H1 (cell line): ENCODE measurements around the gene DNLZ. TPM values are rescaled to one million over a fixed set of nuclear protein-coding genes. Genes with fewer than 3 reads are reported as not detected.

Experiments used
- CTCF ChIA-PET: fragments of 300-600 bp; sonication (Branson Sonifier 250); formaldehyde crosslinking; loops from one replicate; lab custom pipeline; 2021; ENCODE audit not compliant: partially characterized antibody; lab: Charles Lee
- POLR2A ChIA-PET: fragments of 300-600 bp; sonication (Branson Sonifier 250); formaldehyde crosslinking; loops from one replicate; lab custom pipeline; 2021; ENCODE audit warnings: inconsistent platforms; ENCODE audit not compliant: partially characterized antibody; lab: Charles Lee
- DNase-seq, 2 experiments: peaks; one replicate each; pipeline versions ENCODE4 v3.0.0 to v3.0.0-alpha.2; 2010 to 2022; ENCODE audit warnings: low spot score in 2 of 2, low read depth in 1 of 2, mixed read lengths in 1 of 2
- FAIRE-seq: peaks from 2 replicates; lab custom pipeline; 2011; peaks lifted over from hg19 to GRCh38; lab: Jason Lieb, UNC
- H2AFZ ChIP-seq: 2 replicates; pipeline ENCODE4 v1.8.1; 2012; ENCODE audit warnings: low read length, inconsistent platforms
- H2AK5ac ChIP-seq: 2 replicates; pipeline ENCODE4 v1.6.1; 2013; ENCODE audit warnings: low read depth, low read length
- H2BK120ac ChIP-seq: replicated peaks from 2 replicates; pipeline ENCODE3; 2013; ENCODE audit warnings: low read depth, low read length, inconsistent platforms
- H2BK12ac ChIP-seq: 2 replicates; pipeline ENCODE4 v1.6.1; 2013; ENCODE audit warnings: low read depth, low read length
- H2BK15ac ChIP-seq: 2 replicates; pipeline ENCODE4 v1.6.1; 2013; ENCODE audit warnings: low read length
- H2BK20ac ChIP-seq: 2 replicates; pipeline ENCODE4 v1.6.1; 2013; ENCODE audit warnings: low read length
- H2BK5ac ChIP-seq: 2 replicates; pipeline ENCODE4 v1.6.1; 2013; ENCODE audit warnings: low read depth, low read length
- H3K14ac ChIP-seq: 2 replicates; pipeline ENCODE4 v1.6.1; 2013; ENCODE audit warnings: inconsistent platforms; ENCODE audit not compliant: insufficient read length
- H3K18ac ChIP-seq: 2 replicates; pipeline ENCODE4 v1.6.1; 2013; ENCODE audit warnings: low read length; ENCODE audit errors: extremely low read depth
- H3K23ac ChIP-seq: 2 replicates; pipeline ENCODE4 v1.6.1; 2013; ENCODE audit warnings: inconsistent platforms; ENCODE audit not compliant: insufficient read length
- H3K23me2 ChIP-seq: 2 replicates; pipeline ENCODE4 v1.6.1; 2013; ENCODE audit warnings: low read depth, low read length
- H3K27ac ChIP-seq: 2 replicates; pipeline ENCODE4 v1.6.1; 2011; ENCODE audit warnings: low read depth, low read length, inconsistent platforms
- H3K27me3 ChIP-seq, 4 experiments: replicated peaks in 1 of 4; 1 replicate in 1 of 4; 2 replicates in 3 of 4; pipeline versions ENCODE4 v1.6.1 to v1.8.1; 2011 to 2013; ENCODE audit warnings: low read length in 3 of 4, mild to moderate bottlenecking in 3 of 4, inconsistent platforms in 2 of 4, mixed read lengths in 2 of 4, moderate library complexity in 1 of 4; ENCODE audit not compliant: control insufficient read depth in 3 of 4, insufficient read depth in 3 of 4; ENCODE audit errors: extremely low read depth in 1 of 4
- H3K36me3 ChIP-seq, 4 experiments: 2 replicates each; pipeline versions ENCODE4 v1.6.1 to v1.8.1; 2011 to 2013; ENCODE audit warnings: mild to moderate bottlenecking in 4 of 4, low read length in 3 of 4, moderate library complexity in 2 of 4, control low read depth in 1 of 4, inconsistent platforms in 1 of 4; ENCODE audit not compliant: insufficient read depth in 4 of 4, control insufficient read depth in 2 of 4
- H3K4ac ChIP-seq: replicated peaks from 2 replicates; pipeline ENCODE3; 2013; ENCODE audit warnings: low read length, low read depth, mixed read lengths, inconsistent platforms; ENCODE audit not compliant: insufficient read length
- H3K4me1 ChIP-seq, 4 experiments: replicated peaks in 1 of 4; 1 replicate in 1 of 4; 2 replicates in 3 of 4; pipeline versions ENCODE4 v1.6.1 to v1.8.1; 2011 to 2013; ENCODE audit warnings: low read length in 3 of 4, inconsistent platforms in 2 of 4, mixed read lengths in 1 of 4; ENCODE audit not compliant: insufficient read depth in 4 of 4, control insufficient read depth in 3 of 4
- H3K4me2 ChIP-seq, 2 experiments: 2 replicates each; pipeline versions ENCODE4 v1.6.1 to v1.8.1; 2011 to 2013; ENCODE audit warnings: low read depth in 2 of 2, low read length in 2 of 2, control low read depth in 1 of 2, inconsistent platforms in 1 of 2, mild to moderate bottlenecking in 1 of 2; ENCODE audit not compliant: insufficient read depth in 1 of 2
- H3K4me3 ChIP-seq, 4 experiments: fragments of 200-600, 300-600 bp in 1 of 4; sonication (generic), shearing (Covaris generic), sonication (Bioruptor Twin) in 1 of 4; 2 replicates each; pipeline versions ENCODE4 v1.5.1 to v1.8.1; 2011 to 2016; ENCODE audit warnings: low read length in 4 of 4, low read depth in 3 of 4, control low read depth in 2 of 4, inconsistent platforms in 2 of 4, mild to moderate bottlenecking in 2 of 4, mixed read lengths in 1 of 4, moderate library complexity in 1 of 4; ENCODE audit not compliant: insufficient read depth in 2 of 4; ENCODE audit errors: extremely low read depth in 1 of 4
- H3K56ac ChIP-seq: replicated peaks from 2 replicates; pipeline ENCODE3; 2013; ENCODE audit warnings: low read depth, mild to moderate bottlenecking, mixed read lengths, low read length, inconsistent platforms; ENCODE audit not compliant: insufficient read length
- H3K79me1 ChIP-seq: 2 replicates; pipeline ENCODE4 v1.6.1; 2013; ENCODE audit warnings: low read depth, low read length, control low read depth
- H3K79me2 ChIP-seq, 2 experiments: 2 replicates each; pipeline versions ENCODE4 v1.6.1 to v1.8.1; 2012 to 2013; ENCODE audit warnings: low read length in 2 of 2, mild to moderate bottlenecking in 2 of 2, inconsistent platforms in 1 of 2; ENCODE audit not compliant: insufficient read depth in 2 of 2, control insufficient read depth in 1 of 2
- H3K9ac ChIP-seq, 4 experiments: replicated peaks in 1 of 4; 1 replicate in 1 of 4; 2 replicates in 3 of 4; pipeline versions ENCODE4 v1.6.1 to v1.8.1; 2011 to 2013; ENCODE audit warnings: low read depth in 3 of 4, low read length in 3 of 4, control low read depth in 2 of 4, mild to moderate bottlenecking in 2 of 4, moderate library complexity in 2 of 4, inconsistent platforms in 1 of 4; ENCODE audit errors: extremely low read depth in 1 of 4
- H3K9me3 ChIP-seq, 2 experiments: 2 replicates each; pipeline versions ENCODE4 v1.6.1 to v1.8.1; 2012 to 2013; ENCODE audit warnings: mild to moderate bottlenecking in 2 of 2, moderate library complexity in 2 of 2, control low read depth in 1 of 2, inconsistent platforms in 1 of 2, low read depth in 1 of 2, low read length in 1 of 2, mixed read lengths in 1 of 2; ENCODE audit not compliant: insufficient read depth in 2 of 2
- H4K20me1 ChIP-seq, 2 experiments: replicated peaks in 1 of 2; 2 replicates each; pipeline versions ENCODE3 to v1.8.1; 2011 to 2013; ENCODE audit warnings: inconsistent platforms in 2 of 2, low read length in 2 of 2, mild to moderate bottlenecking in 1 of 2; ENCODE audit not compliant: insufficient read depth in 2 of 2, control insufficient read depth in 1 of 2
- H4K5ac ChIP-seq: 2 replicates; pipeline ENCODE4 v1.6.1; 2013; ENCODE audit warnings: low read length, low read depth, mixed read lengths, inconsistent platforms; ENCODE audit not compliant: insufficient read length
- H4K8ac ChIP-seq: 2 replicates; pipeline ENCODE4 v1.8.0; 2013; ENCODE audit warnings: mild to moderate bottlenecking, moderate library complexity, low read length, inconsistent platforms; ENCODE audit not compliant: insufficient read depth; ENCODE audit errors: extremely low read depth
- H4K91ac ChIP-seq: replicated peaks from 2 replicates; pipeline ENCODE3; 2013; ENCODE audit warnings: low read length, mixed read lengths, inconsistent platforms; ENCODE audit not compliant: insufficient read length
- CHD2 ChIP-seq: IDR thresholded peaks from 2 replicates; pipeline ENCODE4 v1.6.1; 2012; ENCODE audit warnings: low read length, improper control_type of control experiment
- WGBS, 2 experiments: shearing (Covaris generic) in 1 of 2; methylation state at CpG; one replicate each; pipeline versions ENCODE4 v1.1.6 to v1.1.7; 2013 to 2015; ENCODE audit warnings: low lambda C conversion rate in 2 of 2, mixed read lengths in 2 of 2, inconsistent platforms in 1 of 2, low coverage in 1 of 2, missing lambda C conversion rate in 1 of 2; ENCODE audit not compliant: insufficient replicate concordance in 2 of 2, insufficient coverage in 1 of 2, insufficient read length in 1 of 2; ENCODE audit errors: extremely low coverage in 1 of 2, missing lambda C conversion rate in 1 of 2; 5-methylcytosine and 5-hydroxymethylcytosine counted together
- polyA plus RNA-seq, 7 experiments: library from polyadenylated mRNA; depleted of rRNA in 3 of 7; stranded (reverse) in 5 of 7; unstranded in 2 of 7; fragments of >200 nt in 5 of 7; fragments of 200-250 nt in 2 of 7; gene quantifications; 1 replicate in 5 of 7; 2 replicates in 1 of 7; 4 replicates in 1 of 7; pipeline versions ENCODE4 v1.2.1 to v1.2.3, GENCODE V29; 2011 to 2013; ENCODE audit warnings: missing spikeins in 2 of 7, mixed read lengths in 2 of 7
- total RNA-seq: library from RNA; stranded (reverse); fragmentation: NEBNext Ultra II Directional; extraction: Animal tissue kit (Norgen Biotek cat#: 25700); gene quantifications from 2 replicates; pipeline ENCODE4 v1.2.1, GENCODE V29; 2021

Gene DNLZ
- total and polyA plus RNA-seq, 2 of the 8 experiments (the other 6 are each of a cell fraction or from before 2014, with no cell fraction given) = 11.6 to 17.9 TPM

- CTCF ChIA-PET = interaction anchor here (0.9 to 4.9 kb wide), 9 partner anchors 9 to 87 kb away, joined by 3 to 46 read pairs (median 7); no protein-coding TSS in a partner anchor
- Histone ChIP-seq H3K56ac (no peak overlapping the region), H3K18ac (no peak overlapping the region), H4K91ac (no peak overlapping the region), H3K23me2 (peaks cover 8% of the 10 kb centered on the region; the same call in 1 of the 2 replicates), H2AK5ac (no peak overlapping the region), H3K27me3 (no peaks in the 10 kb centered on the region; a peak in 1 of 7 replicates), H4K20me1 (peaks cover 0 to 5% of the 10 kb centered on the region in 2 experiments), H3K79me2 (no peaks in the 10 kb centered on the region), H3K14ac (no peak overlapping the region), H3K23ac (no peak overlapping the region), H3K4me2 (no peak overlapping the region), H2BK12ac (no peak overlapping the region), H3K9ac (no peak overlapping the region), H2BK20ac (no peak overlapping the region), H3K4me1 (0 out of 7 replicates have a peak, but pooled peaks cover 0 to 3% (median 0%) of the 10 kb centered on the region in 4 experiments), H3K4me3 (no peak overlapping the region), H3K27ac (no peak overlapping the region), H2BK5ac (no peak overlapping the region), H2AFZ (no peak overlapping the region), H2BK15ac (no peak overlapping the region), H4K5ac (no peak overlapping the region), H4K8ac (no peak overlapping the region), H3K79me1 (no peaks in the 10 kb centered on the region), H2BK120ac (no peak overlapping the region), H3K36me3 (no peaks in the 10 kb centered on the region; a peak in 1 of 8 replicates), H3K9me3 (peaks cover 13 to 19% of the 10 kb centered on the region in 2 experiments), H3K4ac (no peak overlapping the region)
- POLR2A ChIA-PET = interaction anchor here (0.8 kb wide), 1 partner anchor 55 kb away, joined by 3 read pairs; no protein-coding TSS in a partner anchor
- TF ChIP-seq CHD2 = no peak
- FAIRE-seq (no peak), DNase-seq (no peak)
- 74% methylated on average over 3 of the region's 3 CpGs; no CpG with 5 or more reads in 1 of the 2 experiments for WGBS, 2 experiments
Observed at GRCh38 chr9:136314056-136314416, 49.5 kb downstream of the DNLZ start.
